ENCODE results near the gene B4GALT6. TPM values are rescaled to one million over a fixed set of nuclear protein-coding genes. Genes with fewer than 3 reads are reported as not detected.

Gene B4GALT6
- total RNA-seq, 1 experiment from 2014 or later = 0.97 TPM

- Histone ChIP-seq H3K79me2 (ENCODE audit: low read length) (no peaks in the 10 kb centered on the region), H3K9me2 (replicated peaks; ENCODE audit: insufficient read depth, low read length) (no peaks in the 10 kb centered on the region), H3K27ac (ENCODE audit: low read length) (no peak overlapping the region), H3K36me3 (ENCODE audit: insufficient read depth, low read length) (no peaks in the 10 kb centered on the region), H3K9ac (ENCODE audit: low read length) (no peak overlapping the region), H4K20me1 (ENCODE audit: insufficient read depth, low read depth, low read length) (no peaks in the 10 kb centered on the region), H3K4me1 (ENCODE audit: low read length) (no peaks in the 10 kb centered on the region), H3K27me3 (ENCODE audit: low read length) (no peaks in the 10 kb centered on the region), H3K9me3 (ENCODE audit: low read length) (no peaks in the 10 kb centered on the region), H2AFZ (ENCODE audit: low read length) (no peak overlapping the region), H3K4me3 (ENCODE audit: low read length) (no peak overlapping the region), H3K4me2 (ENCODE audit: low read depth, low read length, poor library complexity, severe bottlenecking) (no peak overlapping the region)
- no peak for DNase-seq
These were observed 72.3 kb downstream of the B4GALT6 start for GRCh38 chr18:31612124-31612523.

GRCh38 chr18:31611511-31611910 lies 72.9 kb downstream of the B4GALT6 start:
- Histone ChIP-seq H3K4me3 (ENCODE audit: low read length) (no peak overlapping the region), H3K27me3 (ENCODE audit: low read length) (no peaks in the 10 kb centered on the region), H4K20me1 (ENCODE audit: insufficient read depth, low read depth, low read length) (no peaks in the 10 kb centered on the region), H3K9ac (ENCODE audit: low read length) (no peak overlapping the region), H3K9me3 (ENCODE audit: low read length) (no peaks in the 10 kb centered on the region), H3K79me2 (ENCODE audit: low read length) (no peaks in the 10 kb centered on the region), H2AFZ (ENCODE audit: low read length) (no peak overlapping the region), H3K4me2 (ENCODE audit: low read depth, low read length, poor library complexity, severe bottlenecking) (no peak overlapping the region), H3K4me1 (ENCODE audit: low read length) (no peaks in the 10 kb centered on the region), H3K36me3 (ENCODE audit: insufficient read depth, low read length) (no peaks in the 10 kb centered on the region), H3K27ac (ENCODE audit: low read length) (no peak overlapping the region), H3K9me2 (replicated peaks; ENCODE audit: insufficient read depth, low read length) (no peaks in the 10 kb centered on the region)
- no peak for DNase-seq

- no peak overlapping the region for H3K4me3 ChIP-seq (ENCODE audit: low read length)
- H3K27me3 ChIP-seq (ENCODE audit: low read length) = no peaks in the 10 kb centered on the region
- no peaks in the 10 kb centered on the region for H3K79me2 ChIP-seq (ENCODE audit: low read length)
- no peak for DNase-seq
- no peak overlapping the region for H3K4me2 ChIP-seq (ENCODE audit: low read depth, low read length, poor library complexity, severe bottlenecking)
- no peaks in the 10 kb centered on the region for H4K20me1 ChIP-seq (ENCODE audit: insufficient read depth, low read depth, low read length)
- H3K9me2 ChIP-seq (replicated peaks; ENCODE audit: insufficient read depth, low read length) = no peaks in the 10 kb centered on the region
- no peaks in the 10 kb centered on the region for H3K4me1 ChIP-seq (ENCODE audit: low read length)
- H2AFZ ChIP-seq (ENCODE audit: low read length) = no peak overlapping the region
- no peaks in the 10 kb centered on the region for H3K9me3 ChIP-seq (ENCODE audit: low read length)
- H3K36me3 ChIP-seq (ENCODE audit: insufficient read depth, low read length) = no peaks in the 10 kb centered on the region
- no peak overlapping the region for H3K27ac ChIP-seq (ENCODE audit: low read length)
- H3K9ac ChIP-seq (ENCODE audit: low read length) = no peak overlapping the region
These were observed 73.8 kb downstream of the B4GALT6 start for GRCh38 chr18:31610286-31611205.

- H3K9ac ChIP-seq (ENCODE audit: low read length) = no peak overlapping the region
- no peaks in the 10 kb centered on the region for H3K9me3 ChIP-seq (ENCODE audit: low read length)
- H3K79me2 ChIP-seq (ENCODE audit: low read length) = no peaks in the 10 kb centered on the region
- no peaks in the 10 kb centered on the region for H3K36me3 ChIP-seq (ENCODE audit: insufficient read depth, low read length)
- no peak overlapping the region for H3K4me2 ChIP-seq (ENCODE audit: low read depth, low read length, poor library complexity, severe bottlenecking)
- no peak overlapping the region for H3K4me3 ChIP-seq (ENCODE audit: low read length)
- H4K20me1 ChIP-seq (ENCODE audit: insufficient read depth, low read depth, low read length) = no peaks in the 10 kb centered on the region
- H2AFZ ChIP-seq (ENCODE audit: low read length) = no peak overlapping the region
- no peak for DNase-seq
- no peaks in the 10 kb centered on the region for H3K27me3 ChIP-seq (ENCODE audit: low read length)
- H3K9me2 ChIP-seq (replicated peaks; ENCODE audit: insufficient read depth, low read length) = no peaks in the 10 kb centered on the region
- H3K27ac ChIP-seq (ENCODE audit: low read length) = no peak overlapping the region
- H3K4me1 ChIP-seq (ENCODE audit: low read length) = no peaks in the 10 kb centered on the region
These were observed 74.5 kb downstream of the B4GALT6 start for GRCh38 chr18:31609886-31610285.

- Histone ChIP-seq H3K79me2 (ENCODE audit: low read length) (no peaks in the 10 kb centered on the region), H3K4me1 (ENCODE audit: low read length) (peaks cover 3% of the 10 kb centered on the region; the same call in 1 of the 2 replicates), H3K36me3 (ENCODE audit: insufficient read depth, low read length) (no peaks in the 10 kb centered on the region), H3K4me3 (ENCODE audit: low read length) (no peak overlapping the region), H3K9me2 (replicated peaks; ENCODE audit: insufficient read depth, low read length) (no peaks in the 10 kb centered on the region), H3K9ac (ENCODE audit: low read length) (no peak overlapping the region), H4K20me1 (ENCODE audit: insufficient read depth, low read depth, low read length) (no peaks in the 10 kb centered on the region), H3K27me3 (ENCODE audit: low read length) (no peaks in the 10 kb centered on the region), H3K27ac (ENCODE audit: low read length) (no peak overlapping the region), H3K4me2 (ENCODE audit: low read depth, low read length, poor library complexity, severe bottlenecking) (no peak overlapping the region), H2AFZ (ENCODE audit: low read length) (no peak overlapping the region), H3K9me3 (ENCODE audit: low read length) (no peaks in the 10 kb centered on the region)
- DNase-seq = no peak
These were observed 77.0 kb downstream of the B4GALT6 start for GRCh38 chr18:31607384-31607783.

GRCh38 chr18:31606265-31606664 lies 78.1 kb downstream of the B4GALT6 start:
- no peak overlapping the region for H3K9ac ChIP-seq (ENCODE audit: low read length)
- H3K36me3 ChIP-seq (ENCODE audit: insufficient read depth, low read length) = no peaks in the 10 kb centered on the region
- H3K79me2 ChIP-seq (ENCODE audit: low read length) = no peaks in the 10 kb centered on the region
- H2AFZ ChIP-seq (ENCODE audit: low read length) = no peak overlapping the region
- no peaks in the 10 kb centered on the region for H4K20me1 ChIP-seq (ENCODE audit: insufficient read depth, low read depth, low read length)
- H3K4me2 ChIP-seq (ENCODE audit: low read depth, low read length, poor library complexity, severe bottlenecking) = no peak overlapping the region
- DNase-seq = no peak
- H3K27ac ChIP-seq (ENCODE audit: low read length) = no peak overlapping the region
- no peak overlapping the region for H3K4me3 ChIP-seq (ENCODE audit: low read length)
- H3K9me3 ChIP-seq (ENCODE audit: low read length) = no peaks in the 10 kb centered on the region
- H3K27me3 ChIP-seq (ENCODE audit: low read length) = no peaks in the 10 kb centered on the region
- no peaks in the 10 kb centered on the region for H3K9me2 ChIP-seq (replicated peaks; ENCODE audit: insufficient read depth, low read length)
- peaks cover 3% of the 10 kb centered on the region; the same call in 1 of the 2 replicates for H3K4me1 ChIP-seq (ENCODE audit: low read length)

GRCh38 chr18:31603315-31603714 lies 81.1 kb downstream of the B4GALT6 start:
- DNase-seq = no peak
- Histone ChIP-seq H2AFZ (ENCODE audit: low read length) (no peak overlapping the region), H3K4me1 (ENCODE audit: low read length) (peaks cover 3% of the 10 kb centered on the region; the same call in 1 of the 2 replicates), H3K27ac (ENCODE audit: low read length) (no peak overlapping the region), H3K79me2 (ENCODE audit: low read length) (no peaks in the 10 kb centered on the region), H3K9ac (ENCODE audit: low read length) (no peak overlapping the region), H3K36me3 (ENCODE audit: insufficient read depth, low read length) (no peaks in the 10 kb centered on the region), H3K4me3 (ENCODE audit: low read length) (no peak overlapping the region), H4K20me1 (ENCODE audit: insufficient read depth, low read depth, low read length) (no peaks in the 10 kb centered on the region), H3K9me2 (replicated peaks; ENCODE audit: insufficient read depth, low read length) (no peaks in the 10 kb centered on the region), H3K9me3 (ENCODE audit: low read length) (no peaks in the 10 kb centered on the region), H3K27me3 (ENCODE audit: low read length) (no peaks in the 10 kb centered on the region), H3K4me2 (ENCODE audit: low read depth, low read length, poor library complexity, severe bottlenecking) (no peak overlapping the region)

GRCh38 chr18:31598021-31598805 lies 86.2 kb downstream of the B4GALT6 start:
- no peaks in the 10 kb centered on the region for H3K27me3 ChIP-seq (ENCODE audit: low read length)
- H3K9me2 ChIP-seq (replicated peaks; ENCODE audit: insufficient read depth, low read length) = no peaks in the 10 kb centered on the region
- H4K20me1 ChIP-seq (ENCODE audit: insufficient read depth, low read depth, low read length) = no peaks in the 10 kb centered on the region
- no peak overlapping the region for H3K4me3 ChIP-seq (ENCODE audit: low read length)
- H3K79me2 ChIP-seq (ENCODE audit: low read length) = no peaks in the 10 kb centered on the region
- H3K27ac ChIP-seq (ENCODE audit: low read length) = no peak overlapping the region
- H3K9me3 ChIP-seq (ENCODE audit: low read length) = no peaks in the 10 kb centered on the region
- no peak overlapping the region for H2AFZ ChIP-seq (ENCODE audit: low read length)
- DNase-seq = no peak
- H3K9ac ChIP-seq (ENCODE audit: low read length) = no peak overlapping the region
- H3K4me2 ChIP-seq (ENCODE audit: low read depth, low read length, poor library complexity, severe bottlenecking) = no peak overlapping the region
- no peaks in the 10 kb centered on the region for H3K36me3 ChIP-seq (ENCODE audit: insufficient read depth, low read length)
- no peaks in the 10 kb centered on the region for H3K4me1 ChIP-seq (ENCODE audit: low read length)
